Brain pericyte (primary cell): ENCODE measurements around the gene SKIDA1.

Experiments
- DNase-seq: peaks from one replicate; pipeline ENCODE4 v3.0.0-alpha.2; 2012; ENCODE audit warnings: low read depth, low spot score

SKIDA1 gene

GRCh38 chr10:21487416-21488180, 37.9 kb downstream of the SKIDA1 start:
- no peak for DNase-seq

- no peak for DNase-seq
Measured at GRCh38 chr10:21482821-21483220, 42.7 kb downstream of the SKIDA1 start.

GRCh38 chr10:21481407-21481806, 44.1 kb downstream of the SKIDA1 start:
- no peak for DNase-seq

- DNase-seq, result no peak
Measured at GRCh38 chr10:21479570-21480315, 45.7 kb downstream of the SKIDA1 start.

GRCh38 chr10:21475393-21475792, 50.1 kb downstream of the SKIDA1 start:
- no peak for DNase-seq

GRCh38 chr10:21473541-21473940, 51.9 kb downstream of the SKIDA1 start:
- no peak for DNase-seq

GRCh38 chr10:21473135-21473534, 52.3 kb downstream of the SKIDA1 start:
- no peak for DNase-seq

GRCh38 chr10:21468086-21468485, 57.4 kb downstream of the SKIDA1 start:
- no peak for DNase-seq

- DNase-seq, result no peak
Measured at GRCh38 chr10:21467633-21468032, 57.8 kb downstream of the SKIDA1 start.

- no peak for DNase-seq
Measured at GRCh38 chr10:21464134-21464533, 61.3 kb downstream of the SKIDA1 start.
